H1 (cell line): ENCODE measurements around the gene EXOC5. TPM values are rescaled to one million over a fixed set of nuclear protein-coding genes. Genes with fewer than 3 reads are reported as not detected.

Experiments
- ATF2 ChIP-seq: IDR thresholded peaks from 2 replicates; pipeline ENCODE4 v1.6.1; 2012; ENCODE audit warnings: low read length, inconsistent platforms
- CHD1 ChIP-seq: IDR thresholded peaks from 2 replicates; pipeline ENCODE4 v1.6.1; 2012; ENCODE audit warnings: low read depth, low read length, improper control_type of control experiment
- E2F6 ChIP-seq: IDR thresholded peaks from 2 replicates; pipeline ENCODE4 v1.6.1; 2012; ENCODE audit warnings: inconsistent platforms
- EGR1 ChIP-seq: IDR thresholded peaks from 2 replicates; pipeline ENCODE4 v1.6.1; 2011; ENCODE audit warnings: low read depth, low read length, borderline replicate concordance
- JUN ChIP-seq: IDR thresholded peaks from 2 replicates; pipeline ENCODE4 v1.6.1; 2011; ENCODE audit warnings: low read depth, mild to moderate bottlenecking, improper control_type of control experiment, low read length
- MAFK ChIP-seq: IDR thresholded peaks from 2 replicates; pipeline ENCODE4 v1.6.1; 2012; ENCODE audit warnings: low read depth, mild to moderate bottlenecking, improper control_type of control experiment, low read length
- RAD21 ChIP-seq, 2 experiments: IDR thresholded peaks in 1 of 2; conservative IDR thresholded peaks in 1 of 2; 2 replicates each; pipeline ENCODE4 v1.6.1; 2011; ENCODE audit warnings: low read depth in 2 of 2, low read length in 2 of 2, improper control_type of control experiment in 1 of 2, inconsistent platforms in 1 of 2, mild to moderate bottlenecking in 1 of 2, moderate library complexity in 1 of 2
- SIRT6 ChIP-seq: IDR thresholded peaks from one replicate; pipeline ENCODE4 v1.7.1; 2012; ENCODE audit warnings: low read length, inconsistent platforms
- TBP ChIP-seq: IDR thresholded peaks from 2 replicates; pipeline ENCODE4 v1.6.1; 2011; ENCODE audit warnings: low read depth, low read length, improper control_type of control experiment
- YY1 ChIP-seq: IDR thresholded peaks from 2 replicates; pipeline ENCODE4 v1.6.1; 2011; ENCODE audit warnings: low read depth, mild to moderate bottlenecking, low read length
- polyA plus RNA-seq, 7 experiments: library from polyadenylated mRNA; depleted of rRNA in 3 of 7; stranded (reverse) in 5 of 7; unstranded in 2 of 7; fragments of >200 nt in 5 of 7; fragments of 200-250 nt in 2 of 7; gene quantifications; 1 replicate in 5 of 7; 2 replicates in 1 of 7; 4 replicates in 1 of 7; pipeline versions ENCODE4 v1.2.1 to v1.2.3, GENCODE V29; 2011 to 2013; ENCODE audit warnings: missing spikeins in 2 of 7, mixed read lengths in 2 of 7
- total RNA-seq: library from RNA; stranded (reverse); fragmentation: NEBNext Ultra II Directional; extraction: Animal tissue kit (Norgen Biotek cat#: 25700); gene quantifications from 2 replicates; pipeline ENCODE4 v1.2.1, GENCODE V29; 2021

Gene EXOC5
- total and polyA plus RNA-seq, 2 of the 8 experiments (the other 6 are each of a cell fraction or from before 2014, with no cell fraction given), result 23.0 to 86.7 TPM

GRCh38 chr14:57168138-57168679 is 100.5 kb downstream of the EXOC5 start (continued):
- no peak for TF ChIP-seq ATF2
- TF ChIP-seq EGR1, result no peak
- no peak for TF ChIP-seq SIRT6
- no peak for TF ChIP-seq TBP
- no peak for TF ChIP-seq E2F6
- no peak for TF ChIP-seq MAFK
- TF ChIP-seq CHD1, result no peak
- TF ChIP-seq JUN, result no peak
- no peak for TF ChIP-seq YY1
- no peak for TF ChIP-seq RAD21 (IDR thresholded peaks at IDR 0.05 in 1 of 2, conservative IDR thresholded peaks at IDR 0.05 in 1 of 2; ENCODE audit: low read depth in 2 of 2, low read length in 2 of 2)
